ENCODE results near the gene PTP4A1.

GRCh38 chr6:63546236-63546635 is 26.0 kb upstream of the PTP4A1 start:
- TF ChIP-seq CTCF (conservative IDR thresholded peaks at IDR 0.05; ENCODE audit: low read depth, low read length), result no peak
- no peak for TF ChIP-seq EZH2 (IDR thresholded peaks at IDR 0.05; ENCODE audit: borderline replicate concordance, low read depth, low read length, poor library complexity, severe bottlenecking)

Measured in A673 (cell line).